ENCODE data around the gene ORAI2.

DNA sequence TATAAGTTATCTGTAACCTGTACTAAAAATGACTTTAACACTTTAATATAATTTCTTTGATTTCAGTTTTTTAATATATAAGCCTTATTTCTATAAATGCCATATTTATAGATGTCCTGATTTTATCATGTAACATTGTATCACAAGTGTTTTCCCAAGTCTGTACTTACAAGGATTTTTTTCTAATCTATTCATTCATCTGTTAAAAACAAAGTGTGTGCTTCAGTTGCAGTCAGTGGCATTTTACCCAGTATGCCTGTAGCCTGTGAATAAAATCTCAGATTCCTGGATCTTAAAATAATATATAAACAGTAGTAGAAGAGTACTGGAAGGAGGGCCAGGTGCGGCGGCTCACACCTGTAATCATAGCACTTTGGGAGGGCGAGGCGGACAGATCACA lies 19.8 kb upstream of the ORAI2 start:
- TF ChIP-seq SMC3 (IDR thresholded peaks at IDR 0.05): no peak
- TF ChIP-seq, protein P1, sequence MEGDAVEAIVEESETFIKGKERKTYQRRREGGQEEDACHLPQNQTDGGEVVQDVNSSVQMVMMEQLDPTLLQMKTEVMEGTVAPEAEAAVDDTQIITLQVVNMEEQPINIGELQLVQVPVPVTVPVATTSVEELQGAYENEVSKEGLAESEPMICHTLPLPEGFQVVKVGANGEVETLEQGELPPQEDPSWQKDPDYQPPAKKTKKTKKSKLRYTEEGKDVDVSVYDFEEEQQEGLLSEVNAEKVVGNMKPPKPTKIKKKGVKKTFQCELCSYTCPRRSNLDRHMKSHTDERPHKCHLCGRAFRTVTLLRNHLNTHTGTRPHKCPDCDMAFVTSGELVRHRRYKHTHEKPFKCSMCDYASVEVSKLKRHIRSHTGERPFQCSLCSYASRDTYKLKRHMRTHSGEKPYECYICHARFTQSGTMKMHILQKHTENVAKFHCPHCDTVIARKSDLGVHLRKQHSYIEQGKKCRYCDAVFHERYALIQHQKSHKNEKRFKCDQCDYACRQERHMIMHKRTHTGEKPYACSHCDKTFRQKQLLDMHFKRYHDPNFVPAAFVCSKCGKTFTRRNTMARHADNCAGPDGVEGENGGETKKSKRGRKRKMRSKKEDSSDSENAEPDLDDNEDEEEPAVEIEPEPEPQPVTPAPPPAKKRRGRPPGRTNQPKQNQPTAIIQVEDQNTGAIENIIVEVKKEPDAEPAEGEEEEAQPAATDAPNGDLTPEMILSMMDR (IDR thresholded peaks at IDR 0.05): no peak
- TF ChIP-seq ZFP36 (IDR thresholded peaks at IDR 0.05; ENCODE audit: borderline replicate concordance, partially characterized antibody): no peak
- TF ChIP-seq, protein P2, sequence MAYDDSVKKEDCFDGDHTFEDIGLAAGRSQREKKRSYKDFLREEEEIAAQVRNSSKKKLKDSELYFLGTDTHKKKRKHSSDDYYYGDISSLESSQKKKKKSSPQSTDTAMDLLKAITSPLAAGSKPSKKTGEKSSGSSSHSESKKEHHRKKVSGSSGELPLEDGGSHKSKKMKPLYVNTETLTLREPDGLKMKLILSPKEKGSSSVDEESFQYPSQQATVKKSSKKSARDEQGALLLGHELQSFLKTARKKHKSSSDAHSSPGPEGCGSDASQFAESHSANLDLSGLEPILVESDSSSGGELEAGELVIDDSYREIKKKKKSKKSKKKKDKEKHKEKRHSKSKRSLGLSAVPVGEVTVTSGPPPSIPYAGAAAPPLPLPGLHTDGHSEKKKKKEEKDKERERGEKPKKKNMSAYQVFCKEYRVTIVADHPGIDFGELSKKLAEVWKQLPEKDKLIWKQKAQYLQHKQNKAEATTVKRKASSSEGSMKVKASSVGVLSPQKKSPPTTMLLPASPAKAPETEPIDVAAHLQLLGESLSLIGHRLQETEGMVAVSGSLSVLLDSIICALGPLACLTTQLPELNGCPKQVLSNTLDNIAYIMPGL (CRISPR knock-in tag; IDR thresholded peaks at IDR 0.05; ENCODE audit: borderline replicate concordance): no peak
- no peak for TF ChIP-seq JUNB (IDR thresholded peaks at IDR 0.05)
